H1 (cell line): ENCODE measurements around the gene ELP4. TPM values are rescaled to one million over a fixed set of nuclear protein-coding genes. Genes with fewer than 3 reads are reported as not detected.

Experiments
- CTCF ChIA-PET: fragments of 300-600 bp; sonication (Branson Sonifier 250); formaldehyde crosslinking; loops from one replicate; lab custom pipeline; 2021; ENCODE audit not compliant: partially characterized antibody; lab: Charles Lee
- POLR2A ChIA-PET: fragments of 300-600 bp; sonication (Branson Sonifier 250); formaldehyde crosslinking; loops from one replicate; lab custom pipeline; 2021; ENCODE audit warnings: inconsistent platforms; ENCODE audit not compliant: partially characterized antibody; lab: Charles Lee
- DNase-seq, 2 experiments: peaks; one replicate each; pipeline versions ENCODE4 v3.0.0 to v3.0.0-alpha.2; 2010 to 2022; ENCODE audit warnings: low spot score in 2 of 2, low read depth in 1 of 2, mixed read lengths in 1 of 2
- FAIRE-seq: peaks from 2 replicates; lab custom pipeline; 2011; peaks lifted over from hg19 to GRCh38; lab: Jason Lieb, UNC
- H2AFZ ChIP-seq: 2 replicates; pipeline ENCODE4 v1.8.1; 2012; ENCODE audit warnings: low read length, inconsistent platforms
- H2AK5ac ChIP-seq: 2 replicates; pipeline ENCODE4 v1.6.1; 2013; ENCODE audit warnings: low read depth, low read length
- H2BK120ac ChIP-seq: replicated peaks from 2 replicates; pipeline ENCODE3; 2013; ENCODE audit warnings: low read depth, low read length, inconsistent platforms
- H2BK12ac ChIP-seq: 2 replicates; pipeline ENCODE4 v1.6.1; 2013; ENCODE audit warnings: low read depth, low read length
- H2BK15ac ChIP-seq: 2 replicates; pipeline ENCODE4 v1.6.1; 2013; ENCODE audit warnings: low read length
- H2BK20ac ChIP-seq: 2 replicates; pipeline ENCODE4 v1.6.1; 2013; ENCODE audit warnings: low read length
- H2BK5ac ChIP-seq: 2 replicates; pipeline ENCODE4 v1.6.1; 2013; ENCODE audit warnings: low read depth, low read length
- H3K14ac ChIP-seq: 2 replicates; pipeline ENCODE4 v1.6.1; 2013; ENCODE audit warnings: inconsistent platforms; ENCODE audit not compliant: insufficient read length
- H3K18ac ChIP-seq: 2 replicates; pipeline ENCODE4 v1.6.1; 2013; ENCODE audit warnings: low read length; ENCODE audit errors: extremely low read depth
- H3K23ac ChIP-seq: 2 replicates; pipeline ENCODE4 v1.6.1; 2013; ENCODE audit warnings: inconsistent platforms; ENCODE audit not compliant: insufficient read length
- H3K23me2 ChIP-seq: 2 replicates; pipeline ENCODE4 v1.6.1; 2013; ENCODE audit warnings: low read depth, low read length
- H3K27ac ChIP-seq: 2 replicates; pipeline ENCODE4 v1.6.1; 2011; ENCODE audit warnings: low read depth, low read length, inconsistent platforms
- H3K27me3 ChIP-seq, 4 experiments: replicated peaks in 1 of 4; 1 replicate in 1 of 4; 2 replicates in 3 of 4; pipeline versions ENCODE4 v1.6.1 to v1.8.1; 2011 to 2013; ENCODE audit warnings: low read length in 3 of 4, mild to moderate bottlenecking in 3 of 4, inconsistent platforms in 2 of 4, mixed read lengths in 2 of 4, moderate library complexity in 1 of 4; ENCODE audit not compliant: control insufficient read depth in 3 of 4, insufficient read depth in 3 of 4; ENCODE audit errors: extremely low read depth in 1 of 4
- H3K36me3 ChIP-seq, 4 experiments: 2 replicates each; pipeline versions ENCODE4 v1.6.1 to v1.8.1; 2011 to 2013; ENCODE audit warnings: mild to moderate bottlenecking in 4 of 4, low read length in 3 of 4, moderate library complexity in 2 of 4, control low read depth in 1 of 4, inconsistent platforms in 1 of 4; ENCODE audit not compliant: insufficient read depth in 4 of 4, control insufficient read depth in 2 of 4
- H3K4ac ChIP-seq: replicated peaks from 2 replicates; pipeline ENCODE3; 2013; ENCODE audit warnings: low read length, low read depth, mixed read lengths, inconsistent platforms; ENCODE audit not compliant: insufficient read length
- H3K4me1 ChIP-seq, 4 experiments: replicated peaks in 1 of 4; 1 replicate in 1 of 4; 2 replicates in 3 of 4; pipeline versions ENCODE4 v1.6.1 to v1.8.1; 2011 to 2013; ENCODE audit warnings: low read length in 3 of 4, inconsistent platforms in 2 of 4, mixed read lengths in 1 of 4; ENCODE audit not compliant: insufficient read depth in 4 of 4, control insufficient read depth in 3 of 4
- H3K4me2 ChIP-seq, 2 experiments: 2 replicates each; pipeline versions ENCODE4 v1.6.1 to v1.8.1; 2011 to 2013; ENCODE audit warnings: low read depth in 2 of 2, low read length in 2 of 2, control low read depth in 1 of 2, inconsistent platforms in 1 of 2, mild to moderate bottlenecking in 1 of 2; ENCODE audit not compliant: insufficient read depth in 1 of 2
- H3K4me3 ChIP-seq, 4 experiments: fragments of 200-600, 300-600 bp in 1 of 4; sonication (generic), shearing (Covaris generic), sonication (Bioruptor Twin) in 1 of 4; 2 replicates each; pipeline versions ENCODE4 v1.5.1 to v1.8.1; 2011 to 2016; ENCODE audit warnings: low read length in 4 of 4, low read depth in 3 of 4, control low read depth in 2 of 4, inconsistent platforms in 2 of 4, mild to moderate bottlenecking in 2 of 4, mixed read lengths in 1 of 4, moderate library complexity in 1 of 4; ENCODE audit not compliant: insufficient read depth in 2 of 4; ENCODE audit errors: extremely low read depth in 1 of 4
- H3K56ac ChIP-seq: replicated peaks from 2 replicates; pipeline ENCODE3; 2013; ENCODE audit warnings: low read depth, mild to moderate bottlenecking, mixed read lengths, low read length, inconsistent platforms; ENCODE audit not compliant: insufficient read length
- H3K79me1 ChIP-seq: 2 replicates; pipeline ENCODE4 v1.6.1; 2013; ENCODE audit warnings: low read depth, low read length, control low read depth
- H3K79me2 ChIP-seq, 2 experiments: 2 replicates each; pipeline versions ENCODE4 v1.6.1 to v1.8.1; 2012 to 2013; ENCODE audit warnings: low read length in 2 of 2, mild to moderate bottlenecking in 2 of 2, inconsistent platforms in 1 of 2; ENCODE audit not compliant: insufficient read depth in 2 of 2, control insufficient read depth in 1 of 2
- H3K9ac ChIP-seq, 4 experiments: replicated peaks in 1 of 4; 1 replicate in 1 of 4; 2 replicates in 3 of 4; pipeline versions ENCODE4 v1.6.1 to v1.8.1; 2011 to 2013; ENCODE audit warnings: low read depth in 3 of 4, low read length in 3 of 4, control low read depth in 2 of 4, mild to moderate bottlenecking in 2 of 4, moderate library complexity in 2 of 4, inconsistent platforms in 1 of 4; ENCODE audit errors: extremely low read depth in 1 of 4
- H3K9me3 ChIP-seq, 2 experiments: 2 replicates each; pipeline versions ENCODE4 v1.6.1 to v1.8.1; 2012 to 2013; ENCODE audit warnings: mild to moderate bottlenecking in 2 of 2, moderate library complexity in 2 of 2, control low read depth in 1 of 2, inconsistent platforms in 1 of 2, low read depth in 1 of 2, low read length in 1 of 2, mixed read lengths in 1 of 2; ENCODE audit not compliant: insufficient read depth in 2 of 2
- H4K20me1 ChIP-seq, 2 experiments: replicated peaks in 1 of 2; 2 replicates each; pipeline versions ENCODE3 to v1.8.1; 2011 to 2013; ENCODE audit warnings: inconsistent platforms in 2 of 2, low read length in 2 of 2, mild to moderate bottlenecking in 1 of 2; ENCODE audit not compliant: insufficient read depth in 2 of 2, control insufficient read depth in 1 of 2
- H4K5ac ChIP-seq: 2 replicates; pipeline ENCODE4 v1.6.1; 2013; ENCODE audit warnings: low read length, low read depth, mixed read lengths, inconsistent platforms; ENCODE audit not compliant: insufficient read length
- H4K8ac ChIP-seq: 2 replicates; pipeline ENCODE4 v1.8.0; 2013; ENCODE audit warnings: mild to moderate bottlenecking, moderate library complexity, low read length, inconsistent platforms; ENCODE audit not compliant: insufficient read depth; ENCODE audit errors: extremely low read depth
- H4K91ac ChIP-seq: replicated peaks from 2 replicates; pipeline ENCODE3; 2013; ENCODE audit warnings: low read length, mixed read lengths, inconsistent platforms; ENCODE audit not compliant: insufficient read length
- ASH2L ChIP-seq: fragments of 200-600, 300-600 bp; sonication (generic); IDR thresholded peaks from one replicate; pipeline ENCODE4 v1.7.1; 2017; ENCODE audit warnings: low read length
- BCL11A ChIP-seq, 2 experiments: IDR thresholded peaks; one replicate each; pipeline ENCODE4 v1.6.1; 2011; ENCODE audit warnings: low read depth in 2 of 2, low read length in 2 of 2, mild to moderate bottlenecking in 2 of 2
- CBX5 ChIP-seq: fragments of 300-800, 300-1000 bp; sonication (generic); IDR thresholded peaks from 2 replicates; pipeline ENCODE4 v1.7.1; 2016; ENCODE audit warnings: antibody characterized with exemption, low read length, low read depth
- EGR1 ChIP-seq: IDR thresholded peaks from 2 replicates; pipeline ENCODE4 v1.6.1; 2011; ENCODE audit warnings: low read depth, low read length, borderline replicate concordance
- EZH2 ChIP-seq: fragments of 200-600 bp; sonication (generic); IDR thresholded peaks from 2 replicates; pipeline ENCODE4 v1.7.1; 2012; ENCODE audit warnings: low read depth, mild to moderate bottlenecking, moderate library complexity, low read length, inconsistent platforms; ENCODE audit not compliant: severe bottlenecking
- KDM4A ChIP-seq: IDR thresholded peaks from one replicate; pipeline ENCODE4 v1.7.1; 2012; ENCODE audit warnings: low read depth, mild to moderate bottlenecking, moderate library complexity, low read length, inconsistent platforms; ENCODE audit not compliant: severe bottlenecking
- RAD21 ChIP-seq, 2 experiments: IDR thresholded peaks in 1 of 2; conservative IDR thresholded peaks in 1 of 2; 2 replicates each; pipeline ENCODE4 v1.6.1; 2011; ENCODE audit warnings: low read depth in 2 of 2, low read length in 2 of 2, improper control_type of control experiment in 1 of 2, inconsistent platforms in 1 of 2, mild to moderate bottlenecking in 1 of 2, moderate library complexity in 1 of 2
- RFX5 ChIP-seq: IDR thresholded peaks from 2 replicates; pipeline ENCODE4 v1.6.1; 2011; ENCODE audit warnings: low read depth, low read length, improper control_type of control experiment, borderline replicate concordance
- SAP30 ChIP-seq: fragments of 300-600 bp; sonication (generic); IDR thresholded peaks from 2 replicates; pipeline ENCODE4 v1.7.1; 2012; ENCODE audit warnings: low read length, moderate library complexity, mild to moderate bottlenecking, inconsistent platforms; ENCODE audit not compliant: insufficient read depth, insufficient replicate concordance
- SIX5 ChIP-seq: IDR thresholded peaks from 2 replicates; pipeline ENCODE4 v1.6.1; 2011; ENCODE audit warnings: mild to moderate bottlenecking, low read depth, low read length
- SP2 ChIP-seq: IDR thresholded peaks from 2 replicates; pipeline ENCODE4 v1.6.1; 2012; ENCODE audit warnings: mild to moderate bottlenecking, low read length, inconsistent platforms
- WGBS, 2 experiments: shearing (Covaris generic) in 1 of 2; methylation state at CpG; one replicate each; pipeline versions ENCODE4 v1.1.6 to v1.1.7; 2013 to 2015; ENCODE audit warnings: low lambda C conversion rate in 2 of 2, mixed read lengths in 2 of 2, inconsistent platforms in 1 of 2, low coverage in 1 of 2, missing lambda C conversion rate in 1 of 2; ENCODE audit not compliant: insufficient replicate concordance in 2 of 2, insufficient coverage in 1 of 2, insufficient read length in 1 of 2; ENCODE audit errors: extremely low coverage in 1 of 2, missing lambda C conversion rate in 1 of 2; 5-methylcytosine and 5-hydroxymethylcytosine counted together
- polyA plus RNA-seq, 7 experiments: library from polyadenylated mRNA; depleted of rRNA in 3 of 7; stranded (reverse) in 5 of 7; unstranded in 2 of 7; fragments of >200 nt in 5 of 7; fragments of 200-250 nt in 2 of 7; gene quantifications; 1 replicate in 5 of 7; 2 replicates in 1 of 7; 4 replicates in 1 of 7; pipeline versions ENCODE4 v1.2.1 to v1.2.3, GENCODE V29; 2011 to 2013; ENCODE audit warnings: missing spikeins in 2 of 7, mixed read lengths in 2 of 7
- total RNA-seq: library from RNA; stranded (reverse); fragmentation: NEBNext Ultra II Directional; extraction: Animal tissue kit (Norgen Biotek cat#: 25700); gene quantifications from 2 replicates; pipeline ENCODE4 v1.2.1, GENCODE V29; 2021

ELP4 gene
- total and polyA plus RNA-seq, 2 of the 8 experiments (the other 6 are each of a cell fraction or from before 2014, with no cell fraction given) = 14.0 to 18.6 TPM

- peaks cover 23 to 33% (median 29%) of the 10 kb centered on the region in 4 experiments for H3K27me3 ChIP-seq
- no peak overlapping the region for H2BK15ac ChIP-seq
- no peaks in the 10 kb centered on the region for H3K36me3 ChIP-seq
- no peaks in the 10 kb centered on the region for H3K79me2 ChIP-seq
- no peak overlapping the region for H3K4ac ChIP-seq
- no peak overlapping the region for H2AK5ac ChIP-seq
- H3K9ac ChIP-seq = no peak overlapping the region
- POLR2A ChIA-PET = no interaction called here
- H3K14ac ChIP-seq = no peak overlapping the region
- no peak overlapping the region; the same call in 1 of the 2 replicates for H4K8ac ChIP-seq
- H2AFZ ChIP-seq = no peak overlapping the region
- no peak overlapping the region for H2BK12ac ChIP-seq
- no peak overlapping the region for H3K4me2 ChIP-seq
- peaks cover under 1% of the 10 kb centered on the region; the same call in 1 of the 2 replicates for H3K23me2 ChIP-seq
- 89% methylated on average over 10 of the region's 10 CpGs; no CpG with 5 or more reads in 1 of the 2 experiments for WGBS, 2 experiments
- H2BK120ac ChIP-seq = no peak overlapping the region
- no peak overlapping the region for H4K91ac ChIP-seq
- H3K9me3 ChIP-seq = no peaks in the 10 kb centered on the region
- H3K4me3 ChIP-seq = no peak overlapping the region
- no peak overlapping the region for H4K5ac ChIP-seq
- DNase-seq (no peak), FAIRE-seq (no peak)
- H3K27ac ChIP-seq = no peak overlapping the region
- CTCF ChIA-PET = no interaction called here
- no peak overlapping the region for H2BK20ac ChIP-seq
- no peak overlapping the region for H3K18ac ChIP-seq
- H2BK5ac ChIP-seq = no peak overlapping the region
- H3K23ac ChIP-seq = no peak overlapping the region
- H3K4me1 ChIP-seq = peaks cover 2 to 11% (median 6%) of the 10 kb centered on the region in 4 experiments
- no peaks in the 10 kb centered on the region for H3K79me1 ChIP-seq
- H4K20me1 ChIP-seq = no peaks in the 10 kb centered on the region
- H3K56ac ChIP-seq = no peak overlapping the region
- TF ChIP-seq ASH2L = no peak
- no peak for TF ChIP-seq SP2
- TF ChIP-seq KDM4A = no peak
- no peak for TF ChIP-seq EGR1
- no peak for TF ChIP-seq SAP30
- no peak for TF ChIP-seq EZH2
- no peak for TF ChIP-seq BCL11A (IDR thresholded peaks at IDR 0.05; ENCODE audit: low read depth in 2 of 2, low read length in 2 of 2)
- no peak for TF ChIP-seq RFX5
- TF ChIP-seq RAD21 (IDR thresholded peaks at IDR 0.05 in 1 of 2, conservative IDR thresholded peaks at IDR 0.05 in 1 of 2; ENCODE audit: low read depth in 2 of 2, low read length in 2 of 2) = no peak
- no peak for TF ChIP-seq CBX5
- no peak for TF ChIP-seq SIX5
Observed at GRCh38 chr11:31793264-31793663, 283.7 kb downstream of the ELP4 start.
